HEK293 (cell line): ENCODE data around the gene MVB12A.

Source experiments
- CTCF ChIA-PET: fragments of 350-600 bp; formaldehyde crosslinking; extraction: SDS; loops from one replicate; lab custom pipeline; 2021; ENCODE audit warnings: antibody characterized with exemption; lab: Yijun Ruan, JAX
- POLR2A ChIA-PET: fragments of 300-600 bp; formaldehyde crosslinking; extraction: SDS; loops from one replicate; lab custom pipeline; 2020; ENCODE audit warnings: antibody characterized with exemption, inconsistent platforms; lab: Yijun Ruan, JAX
- H3K27ac ChIP-seq: fragments of 200-500 bp; sonication (Bioruptor generic); 2 replicates; pipeline ENCODE4 v1.5.1; 2014; ENCODE audit warnings: low read depth, low read length, control low read depth, inconsistent platforms; ENCODE audit errors: extremely low read depth
- H3K36me3 ChIP-seq, 2 experiments: fragments of 200-500 bp in 1 of 2; sonication (Bioruptor generic) in 1 of 2; 1 replicate in 1 of 2; 2 replicates in 1 of 2; pipeline ENCODE4 v1.5.1; 2014 to 2017; ENCODE audit warnings: inconsistent platforms in 2 of 2, low read length in 2 of 2; ENCODE audit not compliant: control insufficient read depth in 2 of 2, insufficient read depth in 1 of 2
- H3K4me1 ChIP-seq: fragments of 200-500 bp; sonication (Bioruptor generic); 2 replicates; pipeline ENCODE4 v1.5.1; 2014; ENCODE audit warnings: mild to moderate bottlenecking, low read length, inconsistent platforms; ENCODE audit not compliant: control insufficient read depth, insufficient read depth
- H3K4me3 ChIP-seq: 2 replicates; pipeline ENCODE4 v1.5.1; 2011; ENCODE audit warnings: low read depth, mild to moderate bottlenecking, control low read depth, low read length, moderate library complexity
- H3K9me3 ChIP-seq: fragments of 200-500 bp; sonication (Bioruptor generic); 2 replicates; pipeline ENCODE4 v1.5.1; 2014; ENCODE audit warnings: low read depth, low read length, inconsistent platforms; ENCODE audit not compliant: control insufficient read depth, insufficient read depth
- TCF7L2 ChIP-seq: IDR thresholded peaks from 2 replicates; pipeline ENCODE4 v1.6.1; 2011; ENCODE audit warnings: low read depth, mild to moderate bottlenecking, inconsistent platforms, low read length, moderate library complexity, borderline replicate concordance
- TSHZ1 ChIP-seq: fragments of 450-650 bp; formaldehyde crosslinking; IDR thresholded peaks from 2 replicates; pipeline ENCODE4 v1.5.1; 2016; ENCODE audit warnings: missing biosample characterization, missing genetic modification characterization, borderline replicate concordance
- ZNF473 ChIP-seq: fragments of 450-650 bp; formaldehyde crosslinking; IDR thresholded peaks from 2 replicates; pipeline ENCODE4 v1.5.1; 2017; ENCODE audit warnings: missing biosample characterization, missing genetic modification characterization
- ZNF501 ChIP-seq: fragments of 450-650 bp; formaldehyde crosslinking; IDR thresholded peaks from 2 replicates; pipeline ENCODE4 v1.5.1; 2016; ENCODE audit warnings: missing biosample characterization, missing genetic modification characterization
- ZNF521 ChIP-seq: fragments of 450-650 bp; formaldehyde crosslinking; IDR thresholded peaks from 2 replicates; pipeline ENCODE4 v1.5.1; 2017; ENCODE audit warnings: missing biosample characterization, mild to moderate bottlenecking, missing genetic modification characterization
- ZNF624 ChIP-seq: fragments of 450-650 bp; formaldehyde crosslinking; IDR thresholded peaks from 2 replicates; pipeline ENCODE4 v1.5.1; 2017; ENCODE audit warnings: missing biosample characterization, missing genetic modification characterization
- ZNF645 ChIP-seq: fragments of 450-650 bp; formaldehyde crosslinking; IDR thresholded peaks from 2 replicates; pipeline ENCODE4; 2016; ENCODE audit warnings: missing biosample characterization, missing genetic modification characterization
- ZNF768 ChIP-seq: fragments of 450-650 bp; formaldehyde crosslinking; IDR thresholded peaks from 2 replicates; pipeline ENCODE4 v1.5.1; 2018; ENCODE audit warnings: missing biosample characterization, mild to moderate bottlenecking, missing genetic modification characterization

Gene MVB12A

GRCh38 chr19:17473041-17473440 is 53.2 kb downstream of the MVB12A start:
- POLR2A ChIA-PET, result no interaction called here
- H3K4me3 ChIP-seq, result no peak overlapping the region

More at GRCh38 chr19:17473041-17473440, 53.2 kb downstream of the MVB12A start:
- CTCF ChIA-PET, result interaction anchor here (0.6 to 5.5 kb wide), 2 partner anchors 24 to 311 kb away, joined by 3 to 31 read pairs; no protein-coding TSS in a partner anchor
- Histone ChIP-seq H3K9me3 (no peaks in the 10 kb centered on the region), H3K4me1 (0 out of 2 replicates have a peak, but pooled peaks cover 6% of the 10 kb centered on the region), H3K36me3 (no peaks in the 10 kb centered on the region), H3K27ac (no peak overlapping the region)
- TF ChIP-seq ZNF768 (tag by site-specific recombination), result no peak
- TF ChIP-seq ZNF624, result no peak
- no peak for TF ChIP-seq TCF7L2
- TF ChIP-seq ZNF473 (tag by site-specific recombination), result no peak
- no peak for TF ChIP-seq TSHZ1 (tag by site-specific recombination)
- no peak for TF ChIP-seq ZNF521 (tag by site-specific recombination)
- no peak for TF ChIP-seq ZNF501 (tag by site-specific recombination)
- no peak for TF ChIP-seq ZNF645 (tag by site-specific recombination)
